Skeletal muscle tissue (tissue), 4 donors: Measurements from ENCODE around the gene BNC2. TPM values are rescaled to one million over a fixed set of nuclear protein-coding genes. Genes with fewer than 3 reads are reported as not detected.
A peak's percentile ranks its signal among the peaks of the same experiment; 100 is the strongest.

Experiments used
- H3K27ac ChIP-seq: one replicate; pipeline ENCODE4 v1.7.0; 2013; ENCODE audit warnings: mild to moderate bottlenecking, low read depth, low read length, inconsistent platforms
- H3K27me3 ChIP-seq, 3 donors: one replicate each; pipeline ENCODE4 v1.7.0; 2013; ENCODE audit warnings: low read length in 3 of 3; ENCODE audit not compliant: control insufficient read depth in 3 of 3, insufficient read depth in 3 of 3
- H3K36me3 ChIP-seq, 3 donors: one replicate each; pipeline ENCODE4 v1.7.0; 2013; ENCODE audit warnings: low read length in 3 of 3; ENCODE audit not compliant: control insufficient read depth in 3 of 3, insufficient read depth in 3 of 3
- H3K4me1 ChIP-seq, 3 donors: one replicate each; pipeline ENCODE4 v1.7.0; 2013; ENCODE audit warnings: low read length in 3 of 3, mild to moderate bottlenecking in 3 of 3; ENCODE audit not compliant: control insufficient read depth in 3 of 3, insufficient read depth in 3 of 3
- H3K4me3 ChIP-seq, 3 donors: one replicate each; pipeline ENCODE4 v1.7.0; 2013; ENCODE audit warnings: low read length in 3 of 3
- H3K9ac ChIP-seq, 3 donors: one replicate each; pipeline ENCODE4 v1.7.0; 2013; ENCODE audit warnings: low read length in 3 of 3, mild to moderate bottlenecking in 3 of 3, moderate library complexity in 2 of 3, low read depth in 1 of 3
- H3K9me3 ChIP-seq, 3 donors: one replicate each; pipeline ENCODE4 v1.7.0; 2013; ENCODE audit warnings: low read length in 3 of 3; ENCODE audit not compliant: control insufficient read depth in 3 of 3
- total RNA-seq: library from RNA; depleted of rRNA; stranded (reverse); fragments of >200 nt; gene quantifications from one replicate; pipeline ENCODE4 v1.2.3, GENCODE V29; 2014
- donor health status: Osteomylitis.

Gene BNC2
- total RNA-seq, 1 donor from 2014 or later, result 10.4 TPM

DNA sequence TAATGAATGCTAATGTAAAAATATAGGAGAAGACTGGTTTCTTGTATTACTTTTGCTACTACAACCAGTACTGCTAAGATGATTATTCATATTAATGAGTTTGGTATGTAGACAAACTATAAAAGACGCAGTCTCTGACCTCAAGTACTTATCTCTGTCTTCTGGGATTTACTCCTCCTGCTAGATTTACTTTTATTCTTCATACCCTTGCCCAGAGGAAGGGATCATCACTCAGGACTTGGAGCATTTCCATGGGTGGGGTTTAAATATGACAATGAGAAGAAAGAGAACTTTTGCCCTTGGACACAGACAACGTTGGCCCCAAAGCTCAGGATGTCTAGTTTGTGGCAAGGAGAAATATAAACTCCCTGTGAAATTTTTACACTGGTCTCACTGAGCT is 126.1 kb downstream of the BNC2 start:
- Histone ChIP-seq H3K9ac (no peak overlapping the region), H3K4me1 (no peaks in the 10 kb centered on the region), H3K4me3 (no peak overlapping the region), H3K36me3 (no peaks in the 10 kb centered on the region), H3K27me3 (no peaks in the 10 kb centered on the region), H3K9me3 (no peaks in the 10 kb centered on the region), H3K27ac (no peak overlapping the region)

DNA sequence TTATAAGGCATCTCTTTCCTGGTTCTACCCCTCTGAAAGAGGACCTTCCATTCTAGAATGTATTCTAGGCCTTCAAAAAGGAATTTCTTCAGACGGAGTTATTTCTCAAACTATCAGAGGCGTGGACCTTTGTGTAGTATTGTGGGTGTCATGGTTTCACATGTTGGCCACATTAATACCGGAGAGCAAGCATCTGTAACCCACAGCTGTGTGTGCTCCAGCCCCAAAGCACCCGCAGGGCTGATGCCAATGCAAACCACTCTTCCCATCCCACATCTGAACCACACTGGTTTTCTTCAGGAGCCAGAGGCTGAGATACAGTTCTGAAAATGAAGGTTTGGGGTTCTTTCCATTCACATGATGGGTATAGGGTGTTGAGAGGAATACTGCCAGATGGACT is 127.1 kb downstream of the BNC2 start:
- H3K36me3 ChIP-seq, result no peaks in the 10 kb centered on the region
- no peak overlapping the region for H3K9ac ChIP-seq
- no peaks in the 10 kb centered on the region for H3K27me3 ChIP-seq
- H3K4me1 ChIP-seq, result no peaks in the 10 kb centered on the region
- no peak overlapping the region for H3K4me3 ChIP-seq
- H3K9me3 ChIP-seq, result no peaks in the 10 kb centered on the region
- H3K27ac ChIP-seq, result no peak overlapping the region

- Histone ChIP-seq H3K4me1 (no peaks in the 10 kb centered on the region), H3K27ac (no peak overlapping the region), H3K9me3 (no peaks in the 10 kb centered on the region)
These were observed 135.5 kb downstream of the BNC2 start for GRCh38 chr9:16735001-16735400.

GRCh38 chr9:16732546-16732945 is 137.9 kb downstream of the BNC2 start:
- H3K36me3 ChIP-seq, result no peaks in the 10 kb centered on the region
- no peaks in the 10 kb centered on the region for H3K9me3 ChIP-seq
- H3K4me1 ChIP-seq, result peaks cover 0 to 2% (median 0%) of the 10 kb centered on the region in 3 donors
- H3K27ac ChIP-seq, result no peak overlapping the region
- H3K4me3 ChIP-seq, result no peak overlapping the region
- no peak overlapping the region for H3K9ac ChIP-seq
- peaks cover 0 to 7% (median 5%) of the 10 kb centered on the region in 3 donors for H3K27me3 ChIP-seq

More at GRCh38 chr9:16735001-16735400, 135.5 kb downstream of the BNC2 start:
- H3K36me3 ChIP-seq, result no peaks in the 10 kb centered on the region
- no peaks in the 10 kb centered on the region for H3K27me3 ChIP-seq
- H3K9ac ChIP-seq, result no peak overlapping the region
- no peak overlapping the region for H3K4me3 ChIP-seq

GRCh38 chr9:16730162-16730561 is 140.3 kb downstream of the BNC2 start:
- Histone ChIP-seq H3K4me1 (peaks cover 2 to 6% (median 3%) of the 10 kb centered on the region in 3 donors), H3K27me3 (peaks cover 0 to 7% (median 7%) of the 10 kb centered on the region in 3 donors), H3K9me3 (no peaks in the 10 kb centered on the region), H3K4me3 (no peak overlapping the region), H3K9ac (no peak overlapping the region), H3K36me3 (no peaks in the 10 kb centered on the region), H3K27ac (no peak overlapping the region)

GRCh38 chr9:16729651-16730050 is 140.8 kb downstream of the BNC2 start:
- Histone ChIP-seq H3K4me1 (peaks cover 2 to 6% (median 3%) of the 10 kb centered on the region in 3 donors), H3K27ac (no peak overlapping the region), H3K27me3 (peaks cover 0 to 7% (median 7%) of the 10 kb centered on the region in 3 donors), H3K9ac (no peak overlapping the region), H3K4me3 (no peak overlapping the region), H3K36me3 (no peaks in the 10 kb centered on the region), H3K9me3 (no peaks in the 10 kb centered on the region)

DNA sequence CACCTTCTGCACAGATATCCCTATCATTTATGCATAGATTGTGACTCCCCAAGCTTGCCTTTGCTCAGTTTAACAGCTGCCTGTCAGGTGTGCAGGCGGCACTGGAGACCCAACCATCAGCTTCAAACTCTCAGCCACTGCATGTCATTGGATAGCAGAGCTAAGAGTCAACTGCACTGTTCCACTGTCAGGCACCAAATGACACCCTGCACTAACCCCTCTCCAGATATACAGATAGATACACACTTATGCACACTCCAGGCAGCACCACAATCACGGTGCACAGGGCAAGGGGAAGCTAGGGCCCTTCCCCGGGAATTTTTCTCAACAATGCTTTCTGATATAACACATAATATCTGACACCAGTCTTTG is 142.3 kb downstream of the BNC2 start:
- Histone ChIP-seq H3K4me1 (peaks cover 2 to 6% (median 3%) of the 10 kb centered on the region in 3 donors), H3K36me3 (no peaks in the 10 kb centered on the region), H3K9ac (no peak overlapping the region), H3K27me3 (peaks cover 0 to 7% (median 7%) of the 10 kb centered on the region in 3 donors), H3K27ac (peak overlapping the region; percentile 76), H3K9me3 (no peaks in the 10 kb centered on the region), H3K4me3 (peak overlapping the region; percentile 68 to 79 (median 74))

GRCh38 chr9:16727452-16728136 is 142.9 kb downstream of the BNC2 start:
- Histone ChIP-seq H3K9me3 (no peaks in the 10 kb centered on the region), H3K36me3 (no peaks in the 10 kb centered on the region), H3K4me3 (peak overlapping the region; percentile 68 to 79 (median 74)), H3K9ac (peak overlapping the region; percentile 72 to 77 (median 76)), H3K4me1 (peaks cover 2 to 6% (median 3%) of the 10 kb centered on the region in 3 donors), H3K27ac (peak overlapping the region; percentile 76), H3K27me3 (peaks cover 0 to 7% (median 7%) of the 10 kb centered on the region in 3 donors)

- peak overlapping the region; percentile 72 to 77 (median 76) for H3K9ac ChIP-seq
- peak overlapping the region; percentile 68 to 80 (median 74) for H3K4me3 ChIP-seq
- no peaks in the 10 kb centered on the region for H3K9me3 ChIP-seq
- H3K4me1 ChIP-seq, result peaks cover 2 to 6% (median 5%) of the 10 kb centered on the region in 3 donors
- peaks cover 0 to 7% (median 7%) of the 10 kb centered on the region in 3 donors for H3K27me3 ChIP-seq
- peak overlapping the region; percentile 76 for H3K27ac ChIP-seq
- no peaks in the 10 kb centered on the region for H3K36me3 ChIP-seq
These were observed 143.6 kb downstream of the BNC2 start for GRCh38 chr9:16726718-16727451.

DNA sequence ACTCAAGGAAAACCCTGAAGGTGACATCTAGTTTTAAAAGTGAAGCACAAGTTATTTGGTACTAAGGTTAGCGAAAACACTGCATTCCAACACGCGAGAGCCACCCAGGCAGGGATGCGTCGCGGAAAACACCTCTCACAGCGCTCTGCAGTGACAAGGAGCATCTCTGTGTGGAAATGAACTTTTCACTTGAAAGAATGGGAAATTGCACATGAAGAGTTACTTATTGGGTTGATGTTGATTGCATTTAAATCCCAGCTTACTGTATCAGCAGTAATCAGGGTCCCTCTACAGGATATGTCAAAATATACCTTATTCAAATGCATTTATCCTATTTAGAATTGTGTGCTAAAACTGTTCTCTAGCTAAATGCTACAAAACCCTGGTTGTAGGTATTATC is 144.4 kb downstream of the BNC2 start:
- peaks cover 0 to 7% (median 7%) of the 10 kb centered on the region in 3 donors for H3K27me3 ChIP-seq
- H3K36me3 ChIP-seq, result no peaks in the 10 kb centered on the region
- no peak overlapping the region for H3K27ac ChIP-seq
- H3K4me3 ChIP-seq, result peak overlapping the region in 1 of 3 donors; percentile 36
- H3K9ac ChIP-seq, result no peak overlapping the region
- H3K4me1 ChIP-seq, result peaks cover 2 to 6% (median 5%) of the 10 kb centered on the region in 3 donors
- no peaks in the 10 kb centered on the region for H3K9me3 ChIP-seq
